Measurements from ENCODE around the gene DPP3. TPM values are rescaled to one million over a fixed set of nuclear protein-coding genes. Genes with fewer than 3 reads are reported as not detected.

The DPP3 gene
- total and polyA plus RNA-seq, 2 of the 4 experiments (the other 2 are of a cell fraction): 51.8 to 66.3 TPM

- DNase-seq (no peak), ATAC-seq (ENCODE audit: low read depth) (no peak)
- no peak overlapping the region for H2BK120ac ChIP-seq (ENCODE audit: low read depth, low read length)
- H3K27ac ChIP-seq (ENCODE audit: insufficient read depth, low read length): no peak overlapping the region
- H3K9me1 ChIP-seq (ENCODE audit: insufficient read depth, low read length): peaks cover 4% of the 10 kb centered on the region; the same call in 1 of the 2 replicates
- H3K36me3 ChIP-seq (ENCODE audit: control insufficient read depth, insufficient read depth, low read length): peaks cover 4% of the 10 kb centered on the region; the same call in 1 of the 2 replicates
- H2BK15ac ChIP-seq (ENCODE audit: low read depth, low read length): no peak overlapping the region
- BruUV-seq (replicated peaks): no TSS peak
- H2AFZ ChIP-seq (replicated peaks; ENCODE audit: low read length, poor library complexity): peak overlapping the region; percentile 97
- H3K56ac ChIP-seq (ENCODE audit: extremely low read depth, insufficient read depth, low read length): no peak overlapping the region
- no peak overlapping the region for H2BK5ac ChIP-seq (ENCODE audit: low read depth, low read length, poor library complexity, severe bottlenecking)
- dilution Hi-C loops (cut with HindIII; ENCODE audit: low sequenced_read_pairs, unreplicated experiment): no loop called here
- H2AK9ac ChIP-seq (replicated peaks; ENCODE audit: low read depth, low read length, poor library complexity): no peak overlapping the region
- H3K4ac ChIP-seq (ENCODE audit: low read depth, low read length): no peak overlapping the region
- intact Hi-C loops (cut with micrococcal nuclease): loop anchor here (1.0 to 2.0 kb wide), 2 partner anchors 92 to 130 kb away; partner anchors contain the start of genes RBM4 and RBM4B
- no peak overlapping the region for H3K18ac ChIP-seq (ENCODE audit: low read depth, low read length)
- H3K14ac ChIP-seq (replicated peaks; ENCODE audit: low read depth, low read length): no peak overlapping the region
- ChIA-PET CTCF (interaction anchor here (0.5 kb wide), 1 partner anchor 11 kb away, joined by 3 read pairs; no protein-coding TSS in a partner anchor), POLR2A (ENCODE audit: unreplicated experiment) (interaction anchor here (0.5 kb wide), 1 partner anchor 81 kb away, joined by 3 read pairs; no protein-coding TSS in a partner anchor)
- peaks cover 26% of the 10 kb centered on the region for H3K27me3 ChIP-seq (ENCODE audit: control insufficient read depth, insufficient read depth, low read length)
- peaks cover 6% of the 10 kb centered on the region for H3K4me1 ChIP-seq (ENCODE audit: control insufficient read depth, insufficient read depth, low read length)
- no peak overlapping the region for H3K9ac ChIP-seq (ENCODE audit: low read depth, low read length)
- no peak overlapping the region for H4K91ac ChIP-seq (ENCODE audit: insufficient read depth, low read depth, low read length)
- WGBS, 2 experiments (ENCODE audit: extremely low coverage in 2 of 2, insufficient read length in 1 of 2): 11% methylated on average over 12 of the region's 18 CpGs; no CpG with 5 or more reads in 1 of the 2 experiments
- in situ Hi-C loops (cut with MboI; ENCODE audit: low sequenced_read_pairs): no loop called here
- H2AK5ac ChIP-seq (ENCODE audit: low read depth, low read length): no peak overlapping the region
- H3K4me2 ChIP-seq (ENCODE audit: low read depth, low read length): no peak overlapping the region
- H3K23ac ChIP-seq (ENCODE audit: low read depth, low read length): no peak overlapping the region
- H2BK20ac ChIP-seq (ENCODE audit: low read depth, low read length): no peak overlapping the region
- peaks cover 2% of the 10 kb centered on the region; the same call in 1 of the 2 replicates for H4K20me1 ChIP-seq (ENCODE audit: insufficient read depth, low read length)
- H3K79me1 ChIP-seq (ENCODE audit: low read depth in 1 of 2, low read length in 2 of 2): peaks cover 3 to 19% of the 10 kb centered on the region in 2 experiments; a peak in 2 of 4 replicates
- H3K4me3 ChIP-seq (ENCODE audit: insufficient read depth, low read depth, low read length): no peak overlapping the region
- H4K8ac ChIP-seq (ENCODE audit: low read depth in 2 of 2, low read length in 2 of 2): no peak overlapping the region
- no peaks in the 10 kb centered on the region for H3K9me3 ChIP-seq (ENCODE audit: control insufficient read depth, insufficient read depth, low read length)
- H4K5ac ChIP-seq (ENCODE audit: low read depth, low read length): no peak overlapping the region
- TF ChIP-seq MAZ (IDR thresholded peaks at IDR 0.05; ENCODE audit: borderline replicate concordance, low read depth, low read length) (no peak), CEBPB (IDR thresholded peaks at IDR 0.05; ENCODE audit: low read depth, low read length) (no peak), USF2 (IDR thresholded peaks at IDR 0.05; ENCODE audit: low read depth, low read length) (no peak), RFX5 (IDR thresholded peaks at IDR 0.05; ENCODE audit: low read depth, low read length) (no peak), MAFK (IDR thresholded peaks at IDR 0.05; ENCODE audit: low read depth, low read length) (no peak), CTCF (conservative IDR thresholded peaks at IDR 0.05; ENCODE audit: low read depth, low read length) (no peak), POLR2A (IDR thresholded peaks at IDR 0.05; ENCODE audit: low read depth, low read length) (no peak), ELK1 (IDR thresholded peaks at IDR 0.05; ENCODE audit: borderline replicate concordance, low read depth, low read length) (no peak), FOS (IDR thresholded peaks at IDR 0.05; ENCODE audit: low read depth, low read length) (no peak), MXI1 (IDR thresholded peaks at IDR 0.05; ENCODE audit: borderline replicate concordance, low read depth, low read length) (no peak), BHLHE40 (IDR thresholded peaks at IDR 0.05; ENCODE audit: low read depth, low read length) (no peak), CHD1 (IDR thresholded peaks at IDR 0.05; ENCODE audit: low read depth, low read length) (no peak), RAD21 (IDR thresholded peaks at IDR 0.05; ENCODE audit: low read length) (no peak), RCOR1 (IDR thresholded peaks at IDR 0.05; ENCODE audit: insufficient replicate concordance, low read length) (no peak), SMC3 (IDR thresholded peaks at IDR 0.05; ENCODE audit: low read depth, low read length) (no peak)
Measured at GRCh38 chr11:66546966-66547661, 66.9 kb downstream of the DPP3 start.

Measured in IMR-90 (cell line).